NCI-H2029 (cell line): ENCODE measurements around the gene PIK3C2B.

ENCODE experiments used
- DNase-seq: peaks from one replicate; lab custom pipeline; 2025; lab: John Stamatoyannopoulos, UW

Gene PIK3C2B

GRCh38 chr1:204479387-204480136 lies 15.0 kb downstream of the PIK3C2B start:
- DNase-seq = no peak

GRCh38 chr1:204478921-204479320 lies 15.7 kb downstream of the PIK3C2B start:
- DNase-seq = no peak

- no peak for DNase-seq
Measured at GRCh38 chr1:204478172-204478899, 16.3 kb downstream of the PIK3C2B start.

DNA sequence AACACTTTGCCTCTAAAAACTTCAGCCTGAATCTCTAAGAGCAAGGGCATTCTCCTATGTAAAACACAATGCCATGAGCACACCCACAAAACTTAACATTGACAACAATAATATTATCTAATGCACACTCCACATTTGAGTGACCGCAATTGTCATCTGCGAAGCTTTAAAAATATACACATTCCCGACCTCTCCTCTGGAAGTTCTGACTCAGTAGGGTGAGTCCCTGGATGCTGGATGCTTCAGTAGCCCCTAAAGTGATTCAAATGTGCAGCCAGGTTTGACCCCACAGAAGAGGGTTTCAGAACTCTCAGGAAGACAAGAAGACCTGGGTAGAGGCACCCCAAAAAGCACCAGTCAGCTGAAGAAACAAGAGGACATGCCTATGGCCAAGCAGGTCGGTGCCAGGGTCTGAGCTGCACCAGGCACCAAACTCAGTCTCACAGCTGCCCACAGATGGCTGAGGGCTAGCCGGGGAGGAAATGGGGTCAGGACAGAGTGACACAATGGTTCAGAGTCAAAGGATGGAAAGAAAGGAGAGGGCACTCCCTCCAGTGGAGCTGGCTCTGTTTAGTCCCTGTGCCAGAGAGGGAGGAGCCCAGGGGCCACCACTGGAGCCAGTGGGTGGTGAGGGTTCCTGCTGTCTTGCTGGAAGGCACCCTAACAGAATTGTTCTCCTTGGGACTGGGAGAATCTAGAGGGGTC lies 17.4 kb downstream of the PIK3C2B start:
- DNase-seq = no peak

DNA sequence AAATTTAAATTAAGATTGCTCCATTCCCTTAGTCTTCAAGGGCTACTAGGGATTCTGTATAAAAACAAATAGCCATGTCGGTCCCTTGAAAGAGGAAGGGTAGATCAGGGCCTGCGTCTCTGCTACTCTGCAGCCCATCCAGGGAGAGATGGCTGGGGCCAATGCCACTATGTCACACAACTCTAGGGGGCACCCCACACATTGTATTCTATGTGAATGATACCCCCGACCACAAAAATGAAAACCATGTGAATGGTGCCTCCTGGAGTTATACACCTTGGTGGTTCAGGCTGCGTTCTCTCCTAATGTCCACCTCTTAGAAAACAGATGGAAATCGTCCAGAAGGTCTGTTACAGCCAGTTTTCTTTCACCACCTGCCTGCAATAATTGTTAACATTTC lies 18.0 kb downstream of the PIK3C2B start:
- no peak for DNase-seq

DNA sequence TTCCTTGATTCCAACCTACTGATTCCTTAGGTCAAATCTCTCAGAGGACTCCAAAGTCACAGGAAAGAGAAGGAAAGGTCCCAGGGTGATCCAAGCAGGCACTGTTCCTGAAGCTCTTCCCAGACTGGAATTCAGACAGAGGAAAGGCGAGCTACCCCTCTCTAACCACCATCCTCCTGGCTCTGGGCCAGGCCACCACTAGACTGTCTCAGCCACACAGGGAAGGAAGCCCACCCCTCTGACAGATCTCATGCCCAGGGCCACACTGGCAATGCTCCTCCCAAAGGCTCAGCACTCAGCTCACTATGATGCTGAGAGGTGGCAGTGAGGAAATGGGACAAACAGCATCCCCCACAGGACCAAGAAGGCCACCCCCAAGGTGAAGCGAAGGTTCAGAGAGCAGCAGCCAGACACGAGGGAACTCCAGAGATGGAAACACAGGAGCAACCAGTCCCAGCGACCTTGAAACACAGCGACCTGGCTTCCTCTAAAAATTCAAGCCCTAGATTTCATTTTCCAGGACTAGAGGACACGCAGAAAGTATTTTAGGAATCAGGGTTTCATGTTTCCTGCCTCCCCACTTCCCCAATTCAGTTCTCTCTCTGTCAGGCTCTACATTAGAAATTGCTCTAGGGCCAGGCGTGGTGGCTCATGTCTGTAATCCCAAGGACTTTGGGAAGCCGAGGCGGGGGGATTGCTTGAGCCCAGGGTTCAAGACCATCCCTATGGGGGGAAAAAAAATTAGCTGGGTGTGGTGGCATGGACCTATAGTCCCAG lies 18.8 kb downstream of the PIK3C2B start:
- DNase-seq = no peak

DNA sequence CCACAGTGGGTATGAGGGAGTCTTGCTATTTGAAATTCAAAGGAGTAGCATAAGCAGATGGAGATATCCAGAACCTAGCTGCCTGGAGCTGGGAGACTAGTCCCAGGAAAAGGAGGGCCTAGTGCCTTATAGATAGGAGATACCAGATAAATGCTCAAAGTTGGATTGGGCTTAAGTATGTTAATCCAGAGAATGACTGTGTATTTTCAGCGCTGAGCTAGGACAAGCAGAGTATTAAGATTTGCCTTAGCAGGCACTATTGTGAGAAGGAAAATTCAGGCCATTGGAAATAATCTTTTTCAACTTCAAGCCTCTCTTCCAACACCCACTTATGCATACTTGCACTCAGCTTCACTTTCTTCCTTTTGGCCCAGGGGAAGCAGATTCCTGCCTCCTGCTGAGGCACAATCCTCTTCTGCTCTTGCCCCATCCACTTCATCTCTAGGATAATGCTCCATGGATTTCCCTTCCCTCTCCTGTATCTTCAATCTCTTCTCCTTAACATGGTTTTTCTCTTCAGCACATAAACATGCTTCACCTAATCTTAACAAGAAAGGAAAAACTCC lies 21.1 kb downstream of the PIK3C2B start:
- DNase-seq = no peak

- no peak for DNase-seq
Measured at GRCh38 chr1:204472660-204473059, 21.9 kb downstream of the PIK3C2B start.

- no peak for DNase-seq
Measured at GRCh38 chr1:204471687-204472086, 22.9 kb downstream of the PIK3C2B start.

- DNase-seq = no peak
Measured at GRCh38 chr1:204469304-204469703, 25.3 kb downstream of the PIK3C2B start.

DNA sequence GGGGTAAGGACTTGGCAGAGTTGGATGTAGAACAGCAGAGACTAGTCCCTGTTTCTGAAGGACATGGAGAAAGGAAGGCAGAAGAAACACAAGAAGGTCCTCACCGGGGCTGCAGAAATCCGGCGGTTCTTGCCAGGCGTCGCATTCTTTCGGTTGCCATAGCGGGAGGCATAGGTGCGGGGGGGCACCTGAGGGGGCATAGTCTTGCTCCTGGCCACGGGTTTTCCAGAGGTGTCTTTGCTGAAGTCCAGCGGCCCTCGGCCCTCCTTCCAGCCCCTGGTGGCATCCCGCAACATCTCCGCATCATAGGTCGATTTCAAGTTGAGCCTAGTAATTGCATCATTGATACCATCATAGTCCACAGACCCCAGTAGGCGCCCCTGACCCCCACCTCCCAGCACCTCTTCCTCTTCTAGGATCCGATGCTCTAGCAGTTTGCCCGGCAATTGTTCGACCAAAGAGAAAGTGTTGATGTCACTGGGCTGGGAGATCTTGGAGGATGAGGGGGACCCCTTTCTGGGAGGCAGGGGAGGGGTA lies 25.8 kb downstream of the PIK3C2B start:
- DNase-seq = no peak

- DNase-seq = no peak
Measured at GRCh38 chr1:204468206-204468605, 26.4 kb downstream of the PIK3C2B start.

DNA sequence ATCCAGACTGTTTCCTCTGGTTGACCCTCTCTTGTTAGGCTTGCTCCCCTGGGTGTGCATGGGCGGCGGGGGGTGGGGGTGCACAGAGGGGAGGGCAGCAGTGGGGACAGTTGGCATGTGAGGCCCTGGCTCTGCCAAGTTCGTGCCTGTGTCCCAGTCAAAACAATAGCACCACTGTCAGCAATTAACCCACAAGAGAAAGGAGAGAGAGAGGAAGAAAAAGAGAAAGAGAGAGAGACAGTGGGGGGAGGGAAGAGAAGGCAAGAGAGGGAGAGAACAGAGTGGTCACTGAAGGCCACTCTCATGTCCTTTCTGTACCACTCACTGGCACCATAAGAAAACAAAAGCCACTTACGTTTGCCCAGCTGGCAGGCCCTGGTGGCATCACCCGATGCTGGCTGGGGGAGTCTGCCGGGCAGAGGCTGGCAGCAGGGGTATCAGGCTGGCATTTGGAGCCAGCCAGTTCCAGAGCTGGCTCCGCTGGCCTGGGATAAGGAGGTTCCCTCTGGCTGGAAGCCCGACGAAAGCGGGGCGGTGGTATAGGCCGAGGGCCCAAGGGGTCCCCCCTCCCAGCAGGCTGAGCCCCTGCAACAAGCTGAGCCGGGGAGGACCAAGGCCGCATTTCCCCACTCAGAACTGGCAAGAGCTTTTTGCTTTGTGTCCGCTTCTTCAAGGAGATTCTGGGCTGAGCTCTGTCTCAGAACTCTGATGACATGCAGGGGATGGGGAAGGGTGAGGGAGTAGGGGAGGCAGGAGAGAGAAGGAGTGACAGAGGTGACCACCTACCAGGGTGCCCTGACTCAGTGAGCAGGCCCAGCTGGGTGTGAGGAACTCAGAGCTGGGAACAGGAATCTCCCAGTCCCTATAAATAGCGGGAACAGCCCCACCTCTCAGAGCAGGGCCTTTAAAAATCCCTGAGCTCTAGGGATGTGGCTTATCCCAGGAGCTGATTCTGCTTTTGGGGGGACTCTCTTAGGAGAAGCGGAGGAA lies 27.9 kb downstream of the PIK3C2B start:
- DNase-seq = no peak

DNA sequence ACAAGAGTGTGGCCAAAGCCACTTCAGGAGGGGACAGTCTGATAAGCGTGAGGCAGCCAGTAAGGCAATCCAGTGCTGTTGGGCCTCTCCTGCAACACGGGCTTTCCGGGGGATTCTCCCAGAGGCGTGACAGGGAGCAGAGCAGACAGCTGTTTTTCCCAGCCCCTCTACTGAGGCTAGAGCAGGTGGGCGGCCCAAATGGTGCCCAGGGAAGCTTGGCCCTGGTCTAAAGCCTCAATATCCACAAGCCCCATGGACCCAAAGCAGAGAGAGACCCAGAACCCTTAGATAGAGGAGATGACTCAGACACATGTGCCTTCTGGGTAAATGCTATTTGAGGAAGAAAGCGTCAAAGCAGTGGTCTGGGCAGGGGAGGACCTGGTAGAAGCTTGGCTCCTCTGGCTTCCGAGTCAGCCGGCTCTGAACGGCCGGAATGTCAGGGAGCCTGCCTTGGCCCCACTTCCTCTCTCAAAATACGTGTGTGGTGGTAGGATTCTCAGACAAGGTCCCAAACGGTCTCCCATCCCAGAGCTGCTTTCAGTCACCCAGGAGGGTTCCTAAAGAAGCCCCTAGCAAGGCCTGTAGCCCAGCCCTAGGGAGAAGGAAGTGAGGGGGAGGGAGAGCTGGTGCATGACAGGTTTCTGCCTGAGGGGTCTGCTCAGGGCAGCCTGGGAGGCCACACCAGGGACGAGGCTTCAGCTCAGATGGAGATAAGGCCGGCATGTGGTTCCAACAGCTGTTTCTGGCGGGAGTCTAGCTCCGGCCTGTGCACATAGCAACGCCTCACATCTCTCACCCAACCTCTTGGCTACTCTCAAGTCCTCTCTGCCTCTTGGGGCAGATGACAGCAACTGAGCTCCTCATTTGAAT lies 28.8 kb downstream of the PIK3C2B start:
- no peak for DNase-seq

DNA sequence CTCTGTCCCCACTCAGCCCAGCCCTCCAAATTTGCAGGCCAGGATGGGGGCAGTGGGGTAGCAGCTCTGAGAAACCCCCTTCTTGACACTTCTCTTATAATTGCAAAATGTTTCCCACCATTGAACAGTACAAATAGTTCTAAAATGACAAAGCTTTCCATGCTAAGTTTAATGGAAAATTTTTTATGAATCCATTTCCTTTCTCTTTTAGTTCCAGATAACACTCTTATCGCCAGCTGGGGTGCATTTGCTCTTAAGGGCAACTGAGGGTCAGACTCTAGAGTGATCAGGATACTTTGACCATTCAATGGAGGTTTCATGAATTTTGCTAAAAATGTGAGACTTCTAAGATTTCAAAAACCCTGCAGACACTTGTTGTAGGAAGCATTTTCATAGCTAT lies 29.9 kb downstream of the PIK3C2B start:
- no peak for DNase-seq

GRCh38 chr1:204464187-204464631 lies 30.4 kb downstream of the PIK3C2B start:
- no peak for DNase-seq

DNA sequence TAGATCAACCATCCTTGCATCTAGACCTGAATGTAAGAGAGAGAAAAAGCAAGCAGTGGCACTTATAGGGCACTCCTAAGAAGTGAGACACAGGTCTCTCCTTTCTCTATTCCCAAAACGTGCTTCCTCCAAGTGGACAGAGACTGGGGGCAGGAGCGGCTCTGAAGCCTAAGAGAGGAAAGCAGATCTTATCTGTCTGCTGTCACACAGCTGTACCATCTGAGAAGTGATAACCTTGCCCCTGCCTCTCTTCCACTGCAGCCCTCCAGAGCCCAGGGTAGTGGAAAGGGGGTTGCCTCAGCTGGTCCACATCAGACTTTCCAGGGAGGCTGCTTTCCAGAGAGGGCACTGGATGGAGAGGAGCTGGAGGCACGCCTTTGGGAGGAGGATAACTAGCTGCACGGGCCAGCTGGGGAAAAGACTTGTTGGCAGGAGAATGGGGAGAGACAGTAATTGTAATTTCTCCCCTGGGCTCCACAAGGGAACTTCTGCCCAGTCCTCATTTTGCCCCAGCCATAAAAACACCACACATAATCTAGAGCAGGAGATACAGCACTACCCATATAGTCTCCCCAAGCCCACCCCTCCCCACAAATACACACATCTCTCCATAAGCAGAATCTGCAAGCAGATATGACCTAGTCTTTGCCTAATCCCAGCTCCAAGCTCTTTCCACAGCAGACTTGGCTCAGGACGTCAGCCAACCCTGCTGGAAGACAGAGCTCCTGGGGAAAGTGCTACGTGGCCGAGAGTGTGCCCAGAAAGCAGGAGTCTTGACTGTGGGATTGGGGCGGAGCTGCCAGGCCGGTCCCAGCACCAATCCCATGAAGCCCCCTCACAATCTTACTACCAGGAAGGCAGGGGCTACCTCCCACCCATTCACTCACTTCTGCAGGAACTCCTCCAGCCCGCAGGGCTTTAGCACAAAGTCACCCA lies 31.2 kb downstream of the PIK3C2B start:
- DNase-seq = no peak

DNA sequence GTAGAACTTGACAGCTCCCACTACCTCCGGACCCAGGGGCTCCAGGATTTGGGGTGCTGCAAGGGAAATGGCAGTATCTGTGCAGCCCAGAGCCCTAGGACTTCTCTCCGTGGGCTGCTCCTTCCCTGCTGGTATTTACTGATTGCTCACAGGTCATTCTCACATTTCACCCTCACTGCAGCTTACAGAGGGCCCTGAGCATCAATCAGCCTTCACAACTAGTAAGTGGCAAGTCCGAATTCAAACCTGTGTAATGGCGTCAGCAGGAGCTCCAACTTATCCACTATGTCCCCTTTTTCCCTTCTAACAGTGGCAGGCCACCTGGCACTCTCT lies 32.4 kb downstream of the PIK3C2B start:
- DNase-seq = no peak
